HCT116 (cell line): ENCODE results near the gene ZNF548. TPM values are rescaled to one million over a fixed set of nuclear protein-coding genes. Genes with fewer than 3 reads are reported as not detected.

Experiments used
- ATAC-seq: fragments of 200-7000 bp; cut with Tn5 transposase; 2 replicates; pipeline ENCODE4 v1.9.1; 2020; ENCODE audit warnings: mild to moderate bottlenecking, moderate library complexity
- BruUV-seq: library from RNA; stranded (reverse); fragments of 400-500 nt; replicated peaks from 2 replicates; lab custom pipeline; 2021; lab: Mats Ljungman, UMichigan
- CTCF ChIA-PET: fragments of 300-600 bp; sonication (Branson Sonifier 250); formaldehyde crosslinking; loops from one replicate; lab custom pipeline; 2021; ENCODE audit warnings: antibody characterized with exemption; lab: Charles Lee
- POLR2A ChIA-PET: fragments of 300-600, 350-600 bp; sonication (Branson Sonifier 250); formaldehyde crosslinking; loops from one replicate; lab custom pipeline; 2021; ENCODE audit warnings: antibody characterized with exemption; lab: Charles Lee
- RAD21 ChIA-PET, 2 experiments: fragments of 300-600 bp; sonication (Branson Sonifier 250); formaldehyde crosslinking; loops; one replicate each; lab custom pipeline; 2023; ENCODE audit warnings: low total read pairs in 2 of 2; ENCODE audit not compliant: uncharacterized antibody in 2 of 2, unreplicated experiment in 2 of 2, low non-redundant PET in 1 of 2; lab: Charles Lee
- DNase-seq: peaks from one replicate; pipeline ENCODE4 v3.0.0-alpha.2; 2010; ENCODE audit warnings: low read depth, low spot score
- H2AFZ ChIP-seq: fragments of 200-600 bp; shearing (Covaris generic), sonication (generic); 2 replicates; pipeline ENCODE4 v1.6.1; 2017; ENCODE audit warnings: low read depth, mixed run types, mixed read lengths, antibody characterized with exemption, low read length; ENCODE audit not compliant: poor library complexity, severe bottlenecking
- H3K27ac ChIP-seq: 2 replicates; pipeline ENCODE4 v1.5.1; 2012; ENCODE audit warnings: low read depth, low read length
- H3K27me3 ChIP-seq: fragments of 200-600 bp; sonication (generic); 2 replicates; pipeline ENCODE4 v1.6.1; 2016; ENCODE audit warnings: mixed run types, low read length, mixed read lengths; ENCODE audit not compliant: insufficient read depth
- H3K36me3 ChIP-seq, 2 experiments: fragments of 200-500 bp in 1 of 2; fragments of 200-600 bp in 1 of 2; sonication (Bioruptor generic) in 1 of 2; sonication (generic) in 1 of 2; 2 replicates each; pipeline versions ENCODE4 v1.5.1 to v1.6.1; 2014 to 2016; ENCODE audit warnings: low read length in 2 of 2, inconsistent platforms in 1 of 2, mixed read lengths in 1 of 2, mixed run types in 1 of 2; ENCODE audit not compliant: insufficient read depth in 2 of 2, control insufficient read depth in 1 of 2
- H3K4me1 ChIP-seq, 2 experiments: fragments of 200-600 bp in 1 of 2; sonication (generic) in 1 of 2; 2 replicates each; pipeline versions ENCODE4 v1.5.1 to v1.6.1; 2012 to 2017; ENCODE audit warnings: low read length in 2 of 2, inconsistent platforms in 1 of 2, mild to moderate bottlenecking in 1 of 2, mixed read lengths in 1 of 2, mixed run types in 1 of 2, moderate library complexity in 1 of 2; ENCODE audit not compliant: insufficient read depth in 2 of 2, control insufficient read depth in 1 of 2
- H3K4me2 ChIP-seq: fragments of 200-600 bp; sonication (generic); 2 replicates; pipeline ENCODE4 v1.6.1; 2017; ENCODE audit warnings: mixed run types, low read length, mixed read lengths
- H3K4me3 ChIP-seq, 2 experiments: fragments of 200-600 bp in 1 of 2; sonication (generic) in 1 of 2; replicated peaks in 1 of 2; 2 replicates each; pipeline ENCODE4 v1.5.1; 2011 to 2016; ENCODE audit warnings: low read length in 2 of 2, control low read depth in 1 of 2, low read depth in 1 of 2, mild to moderate bottlenecking in 1 of 2, mixed read lengths in 1 of 2, mixed run types in 1 of 2
- H3K79me2 ChIP-seq: fragments of 200-600 bp; sonication (generic); 2 replicates; pipeline ENCODE4 v1.6.1; 2017; ENCODE audit warnings: mild to moderate bottlenecking, mixed run types, low read length, moderate library complexity, mixed read lengths; ENCODE audit not compliant: insufficient read depth
- H3K9ac ChIP-seq: fragments of 200-600 bp; sonication (generic); 2 replicates; pipeline ENCODE4 v1.6.1; 2016; ENCODE audit warnings: low read length, mixed read lengths
- H3K9me2 ChIP-seq: fragments of 200-600 bp; sonication (generic), shearing (Covaris generic); 2 replicates; pipeline ENCODE4 v1.6.1; 2017; ENCODE audit warnings: mixed run types, mild to moderate bottlenecking, moderate library complexity; ENCODE audit not compliant: insufficient read depth
- H3K9me3 ChIP-seq, 2 experiments: fragments of 200-500 bp in 1 of 2; fragments of 200-600 bp in 1 of 2; sonication (Bioruptor generic) in 1 of 2; sonication (generic) in 1 of 2; 2 replicates each; pipeline ENCODE4 v1.6.1; 2014 to 2017; ENCODE audit warnings: low read length in 2 of 2, mixed read lengths in 2 of 2, inconsistent platforms in 1 of 2, low read depth in 1 of 2, mild to moderate bottlenecking in 1 of 2, mixed run types in 1 of 2, moderate library complexity in 1 of 2; ENCODE audit not compliant: control insufficient read depth in 1 of 2, insufficient read depth in 1 of 2
- H4K20me1 ChIP-seq: fragments of 200-600 bp; sonication (generic), shearing (Covaris generic); 2 replicates; pipeline ENCODE4 v1.6.1; 2017; ENCODE audit warnings: mixed run types, mild to moderate bottlenecking, moderate library complexity; ENCODE audit not compliant: insufficient read depth
- CBX3 ChIP-seq: IDR thresholded peaks from 2 replicates; pipeline ENCODE4 v1.6.1; 2012; ENCODE audit warnings: low read depth
- CEBPB ChIP-seq: IDR thresholded peaks from 2 replicates; pipeline ENCODE4 v1.6.1; 2012; ENCODE audit warnings: low read depth
- EGR1 ChIP-seq: IDR thresholded peaks from 2 replicates; pipeline ENCODE4 v1.6.1; 2012; ENCODE audit warnings: low read depth
- EZH2 ChIP-seq: fragments of 200-600 bp; sonication (generic); IDR thresholded peaks from 2 replicates; pipeline ENCODE4 v1.6.1; 2017; ENCODE audit warnings: antibody characterized with exemption, mixed run types
- EZH2phosphoT487 ChIP-seq: fragments of 200-600 bp; IDR thresholded peaks from 2 replicates; pipeline ENCODE4 v1.6.1; 2018; ENCODE audit warnings: antibody characterized with exemption, borderline replicate concordance
- POLR2A ChIP-seq: IDR thresholded peaks from 2 replicates; pipeline ENCODE4 v1.7.0; 2011; ENCODE audit warnings: borderline replicate concordance; ENCODE audit not compliant: insufficient read depth, insufficient read length; ENCODE audit errors: extremely low read depth
- POLR2AphosphoS5 ChIP-seq: IDR thresholded peaks from 2 replicates; pipeline ENCODE4 v1.6.1; 2011; ENCODE audit warnings: mild to moderate bottlenecking, low read depth, low read length, moderate library complexity
- RAD21 ChIP-seq: IDR thresholded peaks from 2 replicates; pipeline ENCODE4 v1.6.1; 2012; ENCODE audit warnings: low read depth, mild to moderate bottlenecking
- REST ChIP-seq: IDR thresholded peaks from 2 replicates; pipeline ENCODE4 v1.6.1; 2012; ENCODE audit warnings: low read depth
- SIN3A ChIP-seq: IDR thresholded peaks from 2 replicates; pipeline ENCODE4 v1.6.1; 2012; ENCODE audit warnings: low read depth
- SP1 ChIP-seq: IDR thresholded peaks from 2 replicates; pipeline ENCODE4 v1.6.1; 2012; ENCODE audit warnings: low read depth
- SRF ChIP-seq: IDR thresholded peaks from 2 replicates; pipeline ENCODE4 v1.6.1; 2012; ENCODE audit warnings: low read depth
- YY1 ChIP-seq: IDR thresholded peaks from 2 replicates; pipeline ENCODE4 v1.6.1; 2011; ENCODE audit warnings: low read length, low read depth, moderate library complexity, mild to moderate bottlenecking; ENCODE audit not compliant: insufficient replicate concordance; ENCODE audit errors: extremely low read depth
- ZBTB33 ChIP-seq: IDR thresholded peaks from 2 replicates; pipeline ENCODE4 v1.6.1; 2011; ENCODE audit warnings: mild to moderate bottlenecking, low read length, moderate library complexity; ENCODE audit not compliant: insufficient replicate concordance; ENCODE audit errors: extremely low read depth
- intact Hi-C: fragments of 100-400 bp; cut with micrococcal nuclease; formaldehyde crosslinking; loops from 2 replicates; pipeline ENCODE4 v1.10.0; 2022
- total RNA-seq: library from RNA; stranded (reverse); gene quantifications from one replicate; pipeline ENCODE4 v1.2.1, GENCODE V29; 2021; ENCODE audit not compliant: unreplicated experiment
- TF ChIP-seq, protein P1 (sequence below): IDR thresholded peaks from 2 replicates; pipeline ENCODE4 v1.6.1; 2012

Gene ZNF548
- total RNA-seq, 1 experiment from 2014 or later, result 8.7 TPM

GRCh38 chr19:57350877-57351805 is 38.5 kb upstream of the ZNF548 start, which contains the start of gene ZNF304 (continued):
- TF ChIP-seq POLR2AphosphoS5, result peak; percentile 58
- no peak for TF ChIP-seq RAD21
- TF ChIP-seq SRF, result peak; percentile 91
- TF ChIP-seq EZH2, result no peak
- peak; percentile 85 for TF ChIP-seq SP1

GRCh38 chr19:57351867-57352266 is 37.8 kb upstream of the ZNF548 start:
- no peak for DNase-seq
- ChIA-PET RAD21 (no interaction called here), CTCF (no interaction called here), POLR2A (no interaction called here)
- H3K79me2 ChIP-seq, result peaks cover 22% of the 10 kb centered on the region
- no peak overlapping the region for H2AFZ ChIP-seq
- peaks cover 5 to 16% of the 10 kb centered on the region in 2 experiments; a peak in 3 of 4 replicates for H3K4me1 ChIP-seq
- peak overlapping the region; percentile 70 for H3K9ac ChIP-seq
- peaks cover 12 to 18% of the 10 kb centered on the region in 2 experiments; a peak in 3 of 4 replicates for H3K36me3 ChIP-seq
- H3K27ac ChIP-seq, result no peak overlapping the region; the same call in 1 of the 2 replicates
- H3K4me3 ChIP-seq, result peak overlapping the region; percentile 72 to 92
- no TSS peak for BruUV-seq
- no peak for TF ChIP-seq POLR2A
- no peak for TF ChIP-seq EGR1
- TF ChIP-seq CEBPB, result no peak
- TF ChIP-seq RAD21, result no peak
- TF ChIP-seq, protein P1, sequence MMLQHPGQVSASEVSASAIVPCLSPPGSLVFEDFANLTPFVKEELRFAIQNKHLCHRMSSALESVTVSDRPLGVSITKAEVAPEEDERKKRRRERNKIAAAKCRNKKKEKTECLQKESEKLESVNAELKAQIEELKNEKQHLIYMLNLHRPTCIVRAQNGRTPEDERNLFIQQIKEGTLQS, result no peak
- no peak for TF ChIP-seq YY1
- TF ChIP-seq ZBTB33, result no peak
- no peak for TF ChIP-seq SIN3A
- no peak for TF ChIP-seq CBX3
- no peak for TF ChIP-seq EZH2phosphoT487
- TF ChIP-seq REST, result no peak
- no peaks in the 10 kb centered on the region for H4K20me1 ChIP-seq
- intact Hi-C loops, result no loop called here
- H3K4me2 ChIP-seq, result peak overlapping the region; percentile 91
- H3K9me2 ChIP-seq, result no peaks in the 10 kb centered on the region
- no peaks in the 10 kb centered on the region; a peak in 1 of 4 replicates for H3K9me3 ChIP-seq
- ATAC-seq, result 0 out of 2 replicates have a peak, but pooled peaks have one; percentile 2
- no peaks in the 10 kb centered on the region for H3K27me3 ChIP-seq
